ENCODE data around the gene LILRB5.
"Not testable (repeated sequence)": the region's sequence is repeated elsewhere in the genome, so short reads cannot be mapped to it uniquely, and the experiment has no call there.

- not testable (repeated sequence) for TF ChIP-seq POLR2AphosphoS5 (IDR thresholded peaks at IDR 0.05; ENCODE audit: low read depth, low read length); POLR2A (IDR thresholded peaks at IDR 0.05; ENCODE audit: low read depth, low read length); TAF1 (IDR thresholded peaks at IDR 0.05; ENCODE audit: borderline replicate concordance, low read depth, low read length)
Observed at GRCh38 chr19:54278571-54279195, 21.6 kb upstream of the LILRB5 start.

Measured in GM12892 (cell line).